ENCODE data around the gene TRMT61A. TPM values are rescaled to one million over a fixed set of nuclear protein-coding genes. Genes with fewer than 3 reads are reported as not detected.

The TRMT61A gene
- polyA plus RNA-seq, 3 donors = 2.7 to 7.1 (median 3.4) TPM

DNA sequence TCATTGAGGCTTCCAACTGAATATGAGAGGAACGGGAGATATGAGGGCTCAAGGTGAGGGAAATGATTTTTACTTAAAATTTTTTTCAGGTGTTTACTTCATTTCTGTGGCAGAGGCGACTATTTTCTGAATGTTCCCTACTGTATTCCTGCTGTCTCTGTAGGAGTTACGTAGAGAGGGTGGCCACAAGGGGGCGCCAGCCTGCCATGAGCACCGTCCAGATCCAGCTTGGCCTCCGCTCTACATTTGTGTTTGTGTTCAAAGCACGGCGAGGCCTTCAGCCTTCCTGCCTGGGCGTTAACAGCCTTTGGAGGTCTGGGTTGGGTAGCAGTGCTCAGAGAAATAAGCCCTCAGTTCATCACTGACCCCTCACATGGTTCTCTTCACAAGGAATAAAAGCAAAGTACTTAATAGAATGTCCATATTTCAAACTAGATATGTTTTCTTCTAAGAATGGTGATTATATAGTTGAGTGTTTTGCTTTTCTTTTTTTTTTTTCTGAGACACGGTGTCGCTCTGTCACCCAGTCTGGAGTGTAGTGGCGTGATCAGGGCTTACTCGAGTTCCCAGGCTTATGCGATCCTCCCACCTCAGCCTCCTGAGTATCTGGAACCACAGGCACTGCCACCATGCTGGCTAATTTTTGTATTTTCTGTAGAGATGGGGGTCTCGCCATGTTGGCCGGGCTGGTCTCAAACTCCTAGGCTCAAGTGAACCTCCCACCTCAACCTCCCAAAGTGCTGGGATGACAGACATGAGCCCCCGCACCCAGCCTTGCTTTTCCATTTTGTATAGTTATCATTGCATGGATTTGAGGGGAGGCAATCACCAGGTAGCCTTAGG lies 28.6 kb upstream of the TRMT61A start:
- no peak overlapping the region for H3K4me3 ChIP-seq (replicated peaks in 1 of 3; ENCODE audit: low read depth in 2 of 3, low read length in 3 of 3)
- no peak overlapping the region for H3K27ac ChIP-seq (ENCODE audit: low read depth in 1 of 2, low read length in 2 of 2)
- H3K4me2 ChIP-seq (replicated peaks; ENCODE audit: extremely low read depth, low read length, poor library complexity, severe bottlenecking) = no peak overlapping the region
- H3K9me3 Mint-ChIP-seq = no peaks in the 10 kb centered on the region
- no peak overlapping the region for H3K27ac Mint-ChIP-seq
- H3K9me3 ChIP-seq (replicated peaks in 1 of 2; ENCODE audit: control insufficient read depth in 1 of 2, insufficient read depth in 1 of 2, low read length in 2 of 2) = no peaks in the 10 kb centered on the region
- intact Hi-C loops (cut with micrococcal nuclease) = loop anchor here (2.0 to 5.0 kb wide), 2 partner anchors 46 to 47 kb away; no protein-coding TSS in a partner anchor
- peaks cover 5% of the 10 kb centered on the region for H3K4me1 Mint-ChIP-seq
- no peaks in the 10 kb centered on the region for H3K27me3 ChIP-seq (ENCODE audit: control insufficient read depth in 2 of 2, insufficient read depth in 2 of 2, low read length in 2 of 2)
- H3K79me2 ChIP-seq (ENCODE audit: insufficient read depth, low read length) = no peaks in the 10 kb centered on the region
- no peaks in the 10 kb centered on the region for H3K4me1 ChIP-seq (ENCODE audit: control insufficient read depth in 1 of 2, insufficient read depth in 2 of 2, low read length in 2 of 2)
- DNase-seq = peak; percentile 41 to 68 (median 66)
- peaks cover 72% of the 10 kb centered on the region for H4K20me1 ChIP-seq (ENCODE audit: insufficient read depth, low read length)
- WGBS (ENCODE audit: insufficient coverage) = 25% methylated on average over 4 of the region's 17 CpGs
- peaks cover 63 to 87% of the 10 kb centered on the region in 2 donors for H3K36me3 Mint-ChIP-seq
- TF ChIP-seq, protein P1, sequence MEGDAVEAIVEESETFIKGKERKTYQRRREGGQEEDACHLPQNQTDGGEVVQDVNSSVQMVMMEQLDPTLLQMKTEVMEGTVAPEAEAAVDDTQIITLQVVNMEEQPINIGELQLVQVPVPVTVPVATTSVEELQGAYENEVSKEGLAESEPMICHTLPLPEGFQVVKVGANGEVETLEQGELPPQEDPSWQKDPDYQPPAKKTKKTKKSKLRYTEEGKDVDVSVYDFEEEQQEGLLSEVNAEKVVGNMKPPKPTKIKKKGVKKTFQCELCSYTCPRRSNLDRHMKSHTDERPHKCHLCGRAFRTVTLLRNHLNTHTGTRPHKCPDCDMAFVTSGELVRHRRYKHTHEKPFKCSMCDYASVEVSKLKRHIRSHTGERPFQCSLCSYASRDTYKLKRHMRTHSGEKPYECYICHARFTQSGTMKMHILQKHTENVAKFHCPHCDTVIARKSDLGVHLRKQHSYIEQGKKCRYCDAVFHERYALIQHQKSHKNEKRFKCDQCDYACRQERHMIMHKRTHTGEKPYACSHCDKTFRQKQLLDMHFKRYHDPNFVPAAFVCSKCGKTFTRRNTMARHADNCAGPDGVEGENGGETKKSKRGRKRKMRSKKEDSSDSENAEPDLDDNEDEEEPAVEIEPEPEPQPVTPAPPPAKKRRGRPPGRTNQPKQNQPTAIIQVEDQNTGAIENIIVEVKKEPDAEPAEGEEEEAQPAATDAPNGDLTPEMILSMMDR (IDR thresholded peaks at IDR 0.05) = peak; percentile 87
- no peak overlapping the region for H3K4me3 Mint-ChIP-seq
- H3K27me3 Mint-ChIP-seq (ENCODE audit: low read depth in 3 of 3) = no peaks in the 10 kb centered on the region
- H3K9ac ChIP-seq (ENCODE audit: insufficient read depth, low read length, poor library complexity, severe bottlenecking) = no peak overlapping the region
- peaks cover 87 to 96% of the 10 kb centered on the region in 2 donors for H3K36me3 ChIP-seq (replicated peaks in 1 of 2; ENCODE audit: control insufficient read depth in 1 of 2, insufficient read depth in 2 of 2, low read length in 2 of 2)
- H2AFZ ChIP-seq (ENCODE audit: insufficient read depth, low read depth, low read length, poor library complexity, severe bottlenecking) = no peak overlapping the region

DNA sequence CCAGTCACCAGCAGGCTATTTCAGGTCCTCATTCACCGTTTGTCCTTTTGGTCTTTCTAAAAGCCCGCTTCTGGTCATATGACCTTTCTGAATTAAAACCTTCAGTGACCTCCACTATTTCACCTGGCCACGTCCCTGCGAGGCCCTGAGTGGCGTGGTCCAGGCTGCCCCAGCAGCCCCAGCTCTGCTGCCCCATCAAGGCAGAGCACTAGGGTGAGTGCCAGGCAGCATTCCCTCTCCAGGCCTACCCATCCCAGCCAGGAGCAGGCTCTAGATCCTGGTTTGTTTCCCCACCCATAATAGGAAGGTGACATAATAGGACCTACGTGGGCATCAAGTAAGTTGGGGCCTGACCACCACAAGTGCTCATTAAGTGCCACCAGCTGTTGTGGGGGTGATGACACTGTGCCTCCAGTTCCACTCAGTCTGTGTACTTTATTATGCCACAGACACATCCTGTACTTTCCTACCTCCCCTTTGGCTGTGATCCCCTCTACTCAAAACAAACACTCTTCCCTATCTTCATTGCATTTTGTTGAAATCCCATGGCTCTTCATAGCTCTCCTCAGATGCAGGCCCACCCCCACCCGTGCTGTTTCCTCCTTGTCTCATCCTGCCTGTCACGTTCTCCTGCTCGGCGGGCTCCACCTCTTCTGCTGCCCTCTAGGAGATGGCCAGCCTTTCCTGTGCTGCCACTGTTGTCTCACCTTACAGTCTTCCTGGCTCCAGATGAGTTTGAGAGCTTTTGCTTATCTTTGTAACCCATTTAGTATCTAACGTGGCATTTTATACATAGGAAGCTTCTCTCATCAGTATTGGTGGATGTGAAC lies 27.7 kb upstream of the TRMT61A start:
- 80% methylated on average over 9 of the region's 11 CpGs for WGBS (ENCODE audit: insufficient coverage)
- H3K4me3 Mint-ChIP-seq = no peak overlapping the region
- H3K27ac ChIP-seq (ENCODE audit: low read depth in 1 of 2, low read length in 2 of 2) = no peak overlapping the region
- no peak overlapping the region for H3K4me3 ChIP-seq (replicated peaks in 1 of 3; ENCODE audit: low read depth in 2 of 3, low read length in 3 of 3)
- no peaks in the 10 kb centered on the region for H3K27me3 Mint-ChIP-seq (ENCODE audit: low read depth in 3 of 3)
- DNase-seq = no peak
- H3K9me3 Mint-ChIP-seq = no peaks in the 10 kb centered on the region
- peaks cover 63 to 87% of the 10 kb centered on the region in 2 donors for H3K36me3 Mint-ChIP-seq
- H3K79me2 ChIP-seq (ENCODE audit: insufficient read depth, low read length) = no peaks in the 10 kb centered on the region
- peaks cover 64% of the 10 kb centered on the region for H4K20me1 ChIP-seq (ENCODE audit: insufficient read depth, low read length)
- H3K27me3 ChIP-seq (ENCODE audit: control insufficient read depth in 2 of 2, insufficient read depth in 2 of 2, low read length in 2 of 2) = no peaks in the 10 kb centered on the region
- no peaks in the 10 kb centered on the region for H3K4me1 ChIP-seq (ENCODE audit: control insufficient read depth in 1 of 2, insufficient read depth in 2 of 2, low read length in 2 of 2)
- TF ChIP-seq, protein P1 (IDR thresholded peaks at IDR 0.05) = no peak
- intact Hi-C loops (cut with micrococcal nuclease) = loop anchor here (2.0 to 5.0 kb wide), 2 partner anchors 46 kb away; no protein-coding TSS in a partner anchor
- H3K9ac ChIP-seq (ENCODE audit: insufficient read depth, low read length, poor library complexity, severe bottlenecking) = no peak overlapping the region
- H3K4me2 ChIP-seq (replicated peaks; ENCODE audit: extremely low read depth, low read length, poor library complexity, severe bottlenecking) = no peak overlapping the region
- H3K36me3 ChIP-seq (replicated peaks in 1 of 2; ENCODE audit: control insufficient read depth in 1 of 2, insufficient read depth in 2 of 2, low read length in 2 of 2) = peaks cover 79 to 96% of the 10 kb centered on the region in 2 donors
- H3K9me3 ChIP-seq (replicated peaks in 1 of 2; ENCODE audit: control insufficient read depth in 1 of 2, insufficient read depth in 1 of 2, low read length in 2 of 2) = no peaks in the 10 kb centered on the region
- no peak overlapping the region for H2AFZ ChIP-seq (ENCODE audit: insufficient read depth, low read depth, low read length, poor library complexity, severe bottlenecking)
- H3K4me1 Mint-ChIP-seq = peaks cover 5% of the 10 kb centered on the region
- peak overlapping the region in 2 of 7 donors; percentile 36 to 65 for H3K27ac Mint-ChIP-seq
